GM13976 (cell line): ENCODE measurements around the gene CHRNA7.
"Not testable (repeated sequence)": the region's sequence is repeated elsewhere in the genome, so short reads cannot be mapped to it uniquely, and the experiment has no call there.

ENCODE experiments used
- DNase-seq: peaks from one replicate; pipeline ENCODE4 v3.0.0; 2012; ENCODE audit warnings: low spot score
- in situ Hi-C: fragments of 300-500 bp; cut with MboI; formaldehyde crosslinking; loops from one replicate; pipeline ENCODE4 v1.12.0; 2022; ENCODE audit warnings: low sequenced_read_pairs, mixed read lengths, inconsistent platforms; ENCODE audit not compliant: unreplicated experiment
- TF ChIP-seq, protein P1 (sequence below): IDR thresholded peaks from 2 replicates; pipeline ENCODE4 v1.5.1; 2012; ENCODE audit warnings: borderline replicate concordance, mild to moderate bottlenecking; ENCODE audit not compliant: insufficient read depth; ENCODE audit errors: extremely low read depth, missing control alignments, control extremely low read depth

The CHRNA7 gene

GRCh38 chr15:32209081-32209480 lies 178.8 kb downstream of the CHRNA7 start:
- in situ Hi-C loops, DNase-seq: not testable (repeated sequence)

DNA sequence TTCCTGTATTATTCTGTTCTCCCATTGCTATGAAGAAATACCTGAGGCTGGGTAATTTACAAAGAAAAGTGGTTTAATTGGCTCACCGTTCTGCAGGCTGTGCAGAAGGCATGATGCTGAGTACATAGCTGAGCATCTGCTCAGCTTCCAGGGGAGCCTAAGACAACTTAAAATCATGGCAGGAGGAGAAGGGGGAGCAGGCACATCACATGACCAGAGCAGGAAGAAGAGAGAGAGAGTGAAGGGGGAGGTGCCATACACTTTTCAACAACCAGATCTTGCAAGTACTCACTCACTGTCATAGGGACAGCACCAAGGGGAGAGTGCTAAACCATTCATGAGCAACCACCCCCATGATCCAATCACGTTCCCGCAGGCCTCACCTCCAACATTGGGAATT lies 188.4 kb downstream of the CHRNA7 start:
- DNase-seq = no peak
- TF ChIP-seq, protein P1, sequence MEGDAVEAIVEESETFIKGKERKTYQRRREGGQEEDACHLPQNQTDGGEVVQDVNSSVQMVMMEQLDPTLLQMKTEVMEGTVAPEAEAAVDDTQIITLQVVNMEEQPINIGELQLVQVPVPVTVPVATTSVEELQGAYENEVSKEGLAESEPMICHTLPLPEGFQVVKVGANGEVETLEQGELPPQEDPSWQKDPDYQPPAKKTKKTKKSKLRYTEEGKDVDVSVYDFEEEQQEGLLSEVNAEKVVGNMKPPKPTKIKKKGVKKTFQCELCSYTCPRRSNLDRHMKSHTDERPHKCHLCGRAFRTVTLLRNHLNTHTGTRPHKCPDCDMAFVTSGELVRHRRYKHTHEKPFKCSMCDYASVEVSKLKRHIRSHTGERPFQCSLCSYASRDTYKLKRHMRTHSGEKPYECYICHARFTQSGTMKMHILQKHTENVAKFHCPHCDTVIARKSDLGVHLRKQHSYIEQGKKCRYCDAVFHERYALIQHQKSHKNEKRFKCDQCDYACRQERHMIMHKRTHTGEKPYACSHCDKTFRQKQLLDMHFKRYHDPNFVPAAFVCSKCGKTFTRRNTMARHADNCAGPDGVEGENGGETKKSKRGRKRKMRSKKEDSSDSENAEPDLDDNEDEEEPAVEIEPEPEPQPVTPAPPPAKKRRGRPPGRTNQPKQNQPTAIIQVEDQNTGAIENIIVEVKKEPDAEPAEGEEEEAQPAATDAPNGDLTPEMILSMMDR = no peak
- in situ Hi-C loops = no loop called here
